Caco-2 (cell line): ENCODE data around the gene ANKMY1. TPM values are rescaled to one million over a fixed set of nuclear protein-coding genes. Genes with fewer than 3 reads are reported as not detected.

ENCODE experiments used
- BruUV-seq: library from RNA; stranded (reverse); fragments of 400-500 nt; replicated peaks from 2 replicates; lab custom pipeline; 2021; lab: Mats Ljungman, UMichigan
- CTCF ChIA-PET: fragments of 300-600 bp; sonication (Branson Sonifier 250); formaldehyde crosslinking; loops from one replicate; lab custom pipeline; 2022; ENCODE audit warnings: antibody characterized with exemption; lab: Charles Lee
- POLR2A ChIA-PET: fragments of 300-600 bp; sonication (Branson Sonifier 250); formaldehyde crosslinking; loops from one replicate; lab custom pipeline; 2022; ENCODE audit warnings: antibody characterized with exemption; lab: Charles Lee
- DNase-seq, 2 experiments: peaks; one replicate each; pipeline versions ENCODE4 v3.0.0 to v3.0.0-alpha.2; 2020 to 2022
- H3K27me3 ChIP-seq: replicated peaks from 2 replicates; pipeline ENCODE4 v1.6.0; 2011; ENCODE audit warnings: low read length; ENCODE audit not compliant: control insufficient read depth, insufficient read depth
- H3K36me3 ChIP-seq: 2 replicates; pipeline ENCODE4 v1.5.1; 2011; ENCODE audit warnings: low read length; ENCODE audit not compliant: control insufficient read depth, insufficient read depth
- H3K4me1 ChIP-seq: fragments of 250-450 bp; sonication (Bioruptor Pico); 2 replicates; pipeline ENCODE4 v1.5.1; 2020; ENCODE audit warnings: mild to moderate bottlenecking
- H3K4me3 ChIP-seq: 2 replicates; pipeline ENCODE4 v1.5.1; 2011; ENCODE audit warnings: low read depth, mild to moderate bottlenecking, control low read depth, low read length
- H3K9me3 ChIP-seq: fragments of 250-450 bp; sonication (Bioruptor Pico); 2 replicates; pipeline ENCODE4 v1.5.1; 2020; ENCODE audit warnings: mild to moderate bottlenecking, moderate library complexity
- H3K27ac Mint-ChIP-seq: one replicate; pipeline ENCODE4 v1.8.0; 2022; ENCODE audit warnings: mixed read lengths; ENCODE audit not compliant: unreplicated experiment
- H3K27me3 Mint-ChIP-seq: one replicate; pipeline ENCODE4 v1.8.0; 2022; ENCODE audit warnings: mixed read lengths; ENCODE audit not compliant: insufficient read depth, unreplicated experiment
- H3K36me3 Mint-ChIP-seq: one replicate; pipeline ENCODE4 v1.8.0; 2022; ENCODE audit warnings: mild to moderate bottlenecking, mixed read lengths; ENCODE audit not compliant: insufficient read depth, unreplicated experiment
- H3K4me1 Mint-ChIP-seq: one replicate; pipeline ENCODE4 v1.8.0; 2022; ENCODE audit warnings: low read depth, mixed read lengths; ENCODE audit not compliant: unreplicated experiment
- H3K4me3 Mint-ChIP-seq: one replicate; pipeline ENCODE4 v1.8.0; 2022; ENCODE audit warnings: mild to moderate bottlenecking, moderate library complexity, mixed read lengths; ENCODE audit not compliant: unreplicated experiment
- H3K9me3 Mint-ChIP-seq: one replicate; pipeline ENCODE4 v1.8.0; 2022; ENCODE audit warnings: mixed read lengths; ENCODE audit not compliant: unreplicated experiment
- intact Hi-C: fragments of 100-400 bp; cut with micrococcal nuclease; formaldehyde crosslinking; loops from one replicate; pipeline ENCODE4 v1.10.0; 2022; ENCODE audit not compliant: unreplicated experiment
- total RNA-seq: library from RNA; stranded (reverse); gene quantifications from 2 replicates; pipeline ENCODE4 v1.2.3, GENCODE V29; 2022
- TF ChIP-seq, protein P1 (sequence below), 2 experiments: fragments of 200-600 bp in 1 of 2; IDR thresholded peaks; 1 replicate in 1 of 2; 2 replicates in 1 of 2; pipeline versions ENCODE4 v1.5.1 to v1.8.0; 2011 to 2022; ENCODE audit warnings: antibody characterized with exemption in 1 of 2, control low read depth in 1 of 2, inconsistent platforms in 1 of 2, low read depth in 1 of 2, low read length in 1 of 2, mild to moderate bottlenecking in 1 of 2, moderate library complexity in 1 of 2; ENCODE audit not compliant: insufficient read depth in 1 of 2, severe bottlenecking in 1 of 2, unreplicated experiment in 1 of 2

The ANKMY1 gene
- total RNA-seq, 1 experiment from 2014 or later, result 12.2 TPM

DNA sequence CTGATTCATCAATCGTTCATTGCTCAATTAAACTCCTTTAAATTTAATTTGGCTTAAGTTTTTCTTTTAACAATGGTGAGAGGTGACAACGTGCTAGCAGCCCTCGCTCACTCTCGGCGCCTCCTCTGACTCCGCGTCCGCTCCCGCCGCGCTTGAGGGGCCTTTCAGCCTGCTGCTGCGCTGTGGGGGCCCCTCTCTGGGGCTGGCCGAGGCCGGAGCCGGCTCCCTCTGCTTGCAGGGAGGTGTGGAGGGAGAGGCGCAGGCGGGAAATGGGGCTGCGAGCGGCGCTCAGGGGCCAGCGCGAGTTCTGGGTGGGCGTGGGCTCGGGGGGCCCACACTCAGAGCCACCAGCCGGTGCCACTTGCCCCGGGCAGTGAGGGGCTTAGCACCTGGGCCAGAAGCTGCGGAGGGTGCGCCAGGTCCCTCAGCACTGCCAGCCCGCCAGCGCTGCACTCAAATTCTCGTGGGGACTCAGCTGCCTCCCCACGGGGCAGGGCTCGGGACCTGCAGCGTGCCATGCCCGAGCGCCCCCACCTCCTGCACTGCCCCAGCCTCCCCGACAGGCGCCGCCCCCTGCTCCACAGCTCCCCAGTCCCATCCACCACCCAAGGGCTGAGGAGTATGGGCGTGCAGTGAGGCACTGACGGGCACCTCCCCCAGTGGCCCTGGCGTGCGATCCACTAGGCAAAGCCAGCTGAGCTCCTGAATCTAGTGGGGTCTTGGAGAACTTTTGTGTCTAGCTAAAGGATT is 19.6 kb downstream of the ANKMY1 start:
- H3K27ac Mint-ChIP-seq, result no peak overlapping the region
- BruUV-seq, result no TSS peak

DNA sequence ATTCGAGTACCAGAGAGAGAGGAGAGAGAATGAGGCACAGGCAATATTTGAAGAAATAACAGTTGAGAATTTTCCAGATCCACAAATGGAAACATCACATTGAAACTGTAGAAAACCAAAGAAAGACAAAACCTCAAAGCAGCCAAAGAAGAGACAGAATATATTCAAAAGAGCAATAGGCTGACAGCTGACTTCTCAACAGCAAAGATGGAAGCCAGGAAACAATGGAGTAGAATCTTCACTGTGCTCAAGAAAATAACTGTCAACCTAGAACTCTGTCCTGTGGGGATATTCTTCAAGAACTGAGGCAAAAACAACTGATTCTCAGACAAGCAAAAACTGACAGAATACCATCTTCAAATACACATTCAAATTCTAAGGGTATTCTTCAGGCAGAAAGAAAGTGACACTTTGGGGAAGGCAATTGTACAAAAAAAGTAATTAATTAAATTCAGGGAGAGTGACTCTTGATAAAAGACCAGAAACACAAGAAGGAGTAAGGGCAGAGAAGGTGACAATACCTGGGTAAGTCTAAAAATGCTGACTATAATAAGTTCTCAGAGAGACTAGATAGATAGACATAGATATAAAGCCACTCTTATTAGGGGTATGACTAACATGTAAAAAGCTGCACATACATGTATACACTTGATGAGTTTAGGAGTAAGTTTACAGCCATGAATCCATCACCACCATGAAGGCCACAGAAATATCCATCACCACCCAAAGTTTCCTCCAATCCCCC is 25.6 kb downstream of the ANKMY1 start:
- no peak overlapping the region for H3K4me3 Mint-ChIP-seq
- H3K27me3 Mint-ChIP-seq, result no peaks in the 10 kb centered on the region
- H3K36me3 Mint-ChIP-seq, result peaks cover 11% of the 10 kb centered on the region
- TF ChIP-seq, protein P1, sequence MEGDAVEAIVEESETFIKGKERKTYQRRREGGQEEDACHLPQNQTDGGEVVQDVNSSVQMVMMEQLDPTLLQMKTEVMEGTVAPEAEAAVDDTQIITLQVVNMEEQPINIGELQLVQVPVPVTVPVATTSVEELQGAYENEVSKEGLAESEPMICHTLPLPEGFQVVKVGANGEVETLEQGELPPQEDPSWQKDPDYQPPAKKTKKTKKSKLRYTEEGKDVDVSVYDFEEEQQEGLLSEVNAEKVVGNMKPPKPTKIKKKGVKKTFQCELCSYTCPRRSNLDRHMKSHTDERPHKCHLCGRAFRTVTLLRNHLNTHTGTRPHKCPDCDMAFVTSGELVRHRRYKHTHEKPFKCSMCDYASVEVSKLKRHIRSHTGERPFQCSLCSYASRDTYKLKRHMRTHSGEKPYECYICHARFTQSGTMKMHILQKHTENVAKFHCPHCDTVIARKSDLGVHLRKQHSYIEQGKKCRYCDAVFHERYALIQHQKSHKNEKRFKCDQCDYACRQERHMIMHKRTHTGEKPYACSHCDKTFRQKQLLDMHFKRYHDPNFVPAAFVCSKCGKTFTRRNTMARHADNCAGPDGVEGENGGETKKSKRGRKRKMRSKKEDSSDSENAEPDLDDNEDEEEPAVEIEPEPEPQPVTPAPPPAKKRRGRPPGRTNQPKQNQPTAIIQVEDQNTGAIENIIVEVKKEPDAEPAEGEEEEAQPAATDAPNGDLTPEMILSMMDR (IDR thresholded peaks at IDR 0.05; ENCODE audit: insufficient read depth in 1 of 2, low read depth in 1 of 2, low read length in 1 of 2, severe bottlenecking in 1 of 2, unreplicated experiment in 1 of 2), result no peak
- intact Hi-C loops, result no loop called here
- H3K4me3 ChIP-seq, result no peak overlapping the region
- peaks cover 1% of the 10 kb centered on the region for H3K4me1 Mint-ChIP-seq
- POLR2A ChIA-PET, result no interaction called here
- H3K27ac Mint-ChIP-seq, result no peak overlapping the region
- H3K4me1 ChIP-seq, result 0 out of 2 replicates have a peak, but pooled peaks cover 4% of the 10 kb centered on the region
- CTCF ChIA-PET, result no interaction called here
- H3K36me3 ChIP-seq, result no peaks in the 10 kb centered on the region
- no TSS peak for BruUV-seq
- H3K9me3 Mint-ChIP-seq, result peaks cover 26% of the 10 kb centered on the region
- peaks cover 11% of the 10 kb centered on the region for H3K9me3 ChIP-seq
- no peak for DNase-seq
- no peaks in the 10 kb centered on the region for H3K27me3 ChIP-seq

More for the DNA sequence above, 19.6 kb downstream of the ANKMY1 start:
- Histone ChIP-seq H3K27me3 (no peaks in the 10 kb centered on the region), H3K9me3 (no peaks in the 10 kb centered on the region), H3K4me1 (0 out of 2 replicates have a peak, but pooled peaks cover 4% of the 10 kb centered on the region), H3K36me3 (no peaks in the 10 kb centered on the region), H3K4me3 (no peak overlapping the region)
- H3K4me3 Mint-ChIP-seq, result no peak overlapping the region
- TF ChIP-seq, protein P1 (IDR thresholded peaks at IDR 0.05; ENCODE audit: insufficient read depth in 1 of 2, low read depth in 1 of 2, low read length in 1 of 2, severe bottlenecking in 1 of 2, unreplicated experiment in 1 of 2), result no peak
- H3K4me1 Mint-ChIP-seq, result peaks cover 8% of the 10 kb centered on the region
- peaks cover 27% of the 10 kb centered on the region for H3K36me3 Mint-ChIP-seq
- intact Hi-C loops, result no loop called here
- CTCF ChIA-PET, result no interaction called here
- no peaks in the 10 kb centered on the region for H3K9me3 Mint-ChIP-seq
- no peak for DNase-seq
- no peaks in the 10 kb centered on the region for H3K27me3 Mint-ChIP-seq
- POLR2A ChIA-PET, result no interaction called here

DNA sequence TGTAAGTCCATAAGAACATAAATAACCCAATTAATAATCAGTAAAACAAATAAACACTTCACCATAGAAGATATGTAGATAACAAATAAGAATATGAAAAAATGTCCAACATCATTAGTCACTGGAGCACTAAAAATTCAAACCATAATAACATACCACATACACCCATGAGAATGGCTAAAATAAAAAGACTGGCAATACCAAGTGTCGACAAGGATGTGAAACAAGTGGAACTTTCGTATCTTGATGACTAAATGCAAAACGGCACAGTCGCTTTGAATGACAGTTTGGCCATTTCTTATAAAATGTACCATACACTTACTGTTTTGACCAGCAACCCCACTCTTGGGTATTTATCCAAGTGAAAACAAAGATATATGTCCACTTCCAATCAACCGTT is 26.8 kb downstream of the ANKMY1 start:
- ChIA-PET CTCF (no interaction called here), POLR2A (no interaction called here)
- H3K36me3 Mint-ChIP-seq, result peaks cover 11% of the 10 kb centered on the region
- Histone ChIP-seq H3K27me3 (no peaks in the 10 kb centered on the region), H3K9me3 (peaks cover 11% of the 10 kb centered on the region), H3K36me3 (no peaks in the 10 kb centered on the region; the same call in 1 of the 2 replicates), H3K4me3 (no peak overlapping the region), H3K4me1 (0 out of 2 replicates have a peak, but pooled peaks cover 4% of the 10 kb centered on the region)
- intact Hi-C loops, result no loop called here
- no peaks in the 10 kb centered on the region for H3K4me1 Mint-ChIP-seq
- BruUV-seq, result no TSS peak
- H3K9me3 Mint-ChIP-seq, result peaks cover 33% of the 10 kb centered on the region
- no peak overlapping the region for H3K27ac Mint-ChIP-seq
- H3K4me3 Mint-ChIP-seq, result no peak overlapping the region
- no peak for DNase-seq
- H3K27me3 Mint-ChIP-seq, result no peaks in the 10 kb centered on the region
- TF ChIP-seq, protein P1 (IDR thresholded peaks at IDR 0.05; ENCODE audit: insufficient read depth in 1 of 2, low read depth in 1 of 2, low read length in 1 of 2, severe bottlenecking in 1 of 2, unreplicated experiment in 1 of 2), result no peak
